ENCODE results near the gene PCDH17.

The PCDH17 gene, protein sequence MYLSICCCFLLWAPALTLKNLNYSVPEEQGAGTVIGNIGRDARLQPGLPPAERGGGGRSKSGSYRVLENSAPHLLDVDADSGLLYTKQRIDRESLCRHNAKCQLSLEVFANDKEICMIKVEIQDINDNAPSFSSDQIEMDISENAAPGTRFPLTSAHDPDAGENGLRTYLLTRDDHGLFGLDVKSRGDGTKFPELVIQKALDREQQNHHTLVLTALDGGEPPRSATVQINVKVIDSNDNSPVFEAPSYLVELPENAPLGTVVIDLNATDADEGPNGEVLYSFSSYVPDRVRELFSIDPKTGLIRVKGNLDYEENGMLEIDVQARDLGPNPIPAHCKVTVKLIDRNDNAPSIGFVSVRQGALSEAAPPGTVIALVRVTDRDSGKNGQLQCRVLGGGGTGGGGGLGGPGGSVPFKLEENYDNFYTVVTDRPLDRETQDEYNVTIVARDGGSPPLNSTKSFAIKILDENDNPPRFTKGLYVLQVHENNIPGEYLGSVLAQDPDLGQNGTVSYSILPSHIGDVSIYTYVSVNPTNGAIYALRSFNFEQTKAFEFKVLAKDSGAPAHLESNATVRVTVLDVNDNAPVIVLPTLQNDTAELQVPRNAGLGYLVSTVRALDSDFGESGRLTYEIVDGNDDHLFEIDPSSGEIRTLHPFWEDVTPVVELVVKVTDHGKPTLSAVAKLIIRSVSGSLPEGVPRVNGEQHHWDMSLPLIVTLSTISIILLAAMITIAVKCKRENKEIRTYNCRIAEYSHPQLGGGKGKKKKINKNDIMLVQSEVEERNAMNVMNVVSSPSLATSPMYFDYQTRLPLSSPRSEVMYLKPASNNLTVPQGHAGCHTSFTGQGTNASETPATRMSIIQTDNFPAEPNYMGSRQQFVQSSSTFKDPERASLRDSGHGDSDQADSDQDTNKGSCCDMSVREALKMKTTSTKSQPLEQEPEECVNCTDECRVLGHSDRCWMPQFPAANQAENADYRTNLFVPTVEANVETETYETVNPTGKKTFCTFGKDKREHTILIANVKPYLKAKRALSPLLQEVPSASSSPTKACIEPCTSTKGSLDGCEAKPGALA (N-terminal part only)

DNA sequence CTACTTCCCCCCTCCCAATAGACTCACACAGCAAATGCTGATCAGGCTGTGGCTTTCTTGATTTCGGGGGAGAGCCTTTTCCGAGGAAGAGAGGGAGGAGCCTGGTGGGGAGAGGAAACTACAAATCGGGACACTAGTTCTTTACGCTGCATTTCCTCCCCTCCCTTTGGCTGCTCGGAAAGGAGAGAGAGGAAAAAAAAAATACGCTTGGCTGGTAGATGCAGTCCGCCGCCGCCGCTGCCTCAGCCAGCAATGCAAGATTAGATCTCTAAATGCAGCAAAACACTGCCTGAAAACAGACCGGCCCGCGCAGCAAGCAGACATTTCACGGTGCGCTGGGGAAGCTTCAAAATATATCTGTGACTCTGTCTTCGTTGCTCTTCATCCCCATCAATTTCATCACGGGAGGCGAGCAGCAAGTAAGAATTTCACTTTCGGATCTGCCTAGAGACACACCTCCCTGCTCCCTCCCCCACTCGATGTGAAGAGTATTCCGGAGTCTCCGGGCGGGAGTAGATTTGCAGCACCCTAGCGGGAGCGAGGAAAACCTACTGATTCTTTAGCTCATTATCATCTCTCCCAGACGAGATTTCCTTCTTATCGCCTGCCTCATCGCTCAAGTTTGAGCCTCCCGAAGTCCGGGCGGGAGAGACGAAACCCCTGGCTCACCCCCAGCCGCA is at the start of gene PCDH17:
TSS of gene PCDH17 (plus strand) at position 149 of the 680 bp plus-strand sequence. CDS start 803 bp downstream, outside the sequence.
- FAIRE-seq: no peak

DNA sequence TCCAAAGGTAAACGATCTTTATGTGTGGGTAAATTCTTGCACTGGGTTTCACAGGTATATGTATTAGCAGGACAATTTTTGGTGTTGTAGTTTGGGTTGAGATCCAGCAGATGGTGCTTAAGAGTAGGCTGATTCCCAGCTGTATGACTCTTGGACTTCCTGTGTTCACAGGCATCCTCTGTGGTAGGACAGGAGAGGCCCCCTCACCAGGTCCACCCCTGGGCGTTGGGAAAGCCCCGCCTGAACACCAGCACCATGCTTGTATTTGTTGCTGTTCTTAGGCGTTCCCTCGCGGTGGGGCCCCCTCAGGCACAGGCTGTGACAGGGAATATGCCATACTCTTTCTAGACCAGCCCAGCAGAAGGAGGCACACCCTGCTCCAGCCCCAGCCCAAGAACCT is 49.5 kb upstream of the PCDH17 start:
- no peak for FAIRE-seq

DNA sequence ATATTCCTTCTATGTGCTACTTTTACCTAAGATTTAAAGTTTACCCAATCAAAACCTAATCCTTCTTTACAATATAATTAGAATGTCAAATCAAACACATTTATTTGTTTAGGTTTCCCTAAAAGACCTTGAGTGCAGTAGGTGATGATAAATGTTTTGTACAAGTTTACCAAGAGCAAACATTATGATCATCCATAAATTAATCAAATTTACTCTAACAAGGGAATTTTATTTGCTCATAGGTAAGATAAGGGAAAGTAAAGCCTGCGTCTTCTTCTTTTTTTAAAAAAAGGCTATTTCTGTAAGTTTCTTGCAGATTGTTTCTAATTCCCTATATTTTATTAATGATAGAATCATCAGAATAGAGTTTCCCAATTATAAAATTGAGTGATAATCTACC is 48.0 kb upstream of the PCDH17 start:
- no peak for FAIRE-seq

DNA sequence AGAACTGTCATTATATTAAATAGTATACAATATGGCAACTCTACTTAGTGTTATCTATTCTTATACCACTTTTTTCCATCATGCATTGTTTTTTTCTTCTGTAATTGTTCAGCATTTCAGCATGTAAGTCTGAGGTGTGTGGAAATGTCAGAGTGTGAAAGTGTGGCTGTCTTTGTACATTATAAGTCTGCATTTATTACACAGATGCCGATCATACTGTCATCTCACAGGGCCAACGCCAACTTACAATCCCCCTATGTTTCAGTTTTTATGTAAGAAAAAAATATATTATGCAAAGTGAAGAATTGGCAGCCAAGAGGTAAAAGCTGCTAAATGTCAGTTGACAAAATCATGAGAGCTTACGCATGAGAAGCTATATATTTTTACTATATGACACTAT is 42.9 kb upstream of the PCDH17 start:
- no peak for FAIRE-seq

DNA sequence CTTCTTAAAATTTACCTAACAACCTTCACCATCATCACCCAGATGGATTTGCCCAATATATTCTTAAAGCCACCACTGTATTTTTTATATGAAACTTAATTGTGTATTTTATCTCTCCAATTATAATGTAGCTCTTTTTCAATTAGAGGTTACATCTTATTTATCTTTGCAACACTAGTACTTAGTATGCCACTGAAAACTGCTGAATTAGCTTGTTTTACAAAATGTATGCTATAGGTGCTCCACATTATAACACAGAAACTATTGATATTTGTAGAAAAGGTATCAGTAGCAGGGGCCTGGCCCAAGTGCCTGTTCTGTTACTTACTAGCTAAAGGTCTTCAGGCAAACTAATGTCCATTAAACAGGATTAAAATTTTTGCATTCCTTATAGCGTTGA is 35.8 kb upstream of the PCDH17 start:
- no peak for FAIRE-seq

DNA sequence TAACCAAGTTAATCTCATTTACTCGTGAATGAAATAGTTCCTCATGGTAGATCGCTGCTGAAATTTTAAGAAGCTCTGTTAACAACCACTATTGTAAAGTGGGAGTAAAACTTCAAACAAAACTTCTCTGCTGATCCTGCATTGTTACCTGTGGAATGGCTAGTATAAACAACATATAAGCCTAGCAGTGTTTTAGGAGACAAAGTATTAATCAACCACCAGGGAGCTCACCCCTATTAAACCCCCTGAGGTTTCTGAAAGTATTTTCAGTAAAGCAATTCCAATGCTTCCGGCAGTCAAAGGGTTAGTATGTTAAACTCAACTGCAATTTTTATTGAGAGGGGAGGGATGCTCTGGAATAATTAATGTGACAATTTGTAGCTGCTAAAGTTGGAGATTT is 30.0 kb upstream of the PCDH17 start:
- FAIRE-seq: no peak

DNA sequence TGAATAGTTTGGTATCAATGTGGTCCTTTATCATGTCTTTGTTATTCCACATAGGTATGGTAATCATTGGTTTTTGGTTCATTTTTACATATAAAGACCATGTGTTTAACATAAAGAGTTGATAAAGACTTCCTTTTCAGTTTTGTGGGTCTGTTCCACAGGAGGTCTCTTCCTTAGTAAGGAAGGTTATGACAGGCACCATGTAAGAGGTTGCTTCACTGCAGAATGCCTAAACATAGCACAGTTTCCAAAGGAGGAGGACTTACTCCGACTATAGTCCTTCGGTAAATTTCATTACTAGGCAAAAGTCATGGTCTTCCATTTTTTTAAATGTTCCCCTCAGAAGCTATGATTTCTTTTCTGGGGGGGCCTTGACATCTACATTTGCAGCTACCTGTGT is 27.1 kb upstream of the PCDH17 start:
- no peak for FAIRE-seq

DNA sequence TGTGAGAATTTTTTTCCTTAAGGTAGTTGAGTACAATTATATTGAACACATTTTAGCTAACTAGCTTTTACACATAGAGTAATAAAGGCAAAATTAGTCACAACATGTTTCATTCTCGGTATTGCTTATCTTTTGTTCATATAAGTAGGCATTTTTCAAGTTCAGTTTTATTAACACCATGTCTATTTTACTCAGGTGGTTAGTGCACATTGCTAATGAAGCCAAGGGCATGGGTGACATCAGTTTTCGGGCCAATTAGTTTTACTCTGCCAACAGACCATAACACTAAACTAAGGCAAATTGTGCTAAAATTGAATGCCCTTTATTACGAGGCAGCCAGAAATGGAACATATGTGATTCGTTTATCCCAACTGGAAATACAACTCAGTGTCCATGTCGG is 19.6 kb upstream of the PCDH17 start:
- FAIRE-seq: no peak

DNA sequence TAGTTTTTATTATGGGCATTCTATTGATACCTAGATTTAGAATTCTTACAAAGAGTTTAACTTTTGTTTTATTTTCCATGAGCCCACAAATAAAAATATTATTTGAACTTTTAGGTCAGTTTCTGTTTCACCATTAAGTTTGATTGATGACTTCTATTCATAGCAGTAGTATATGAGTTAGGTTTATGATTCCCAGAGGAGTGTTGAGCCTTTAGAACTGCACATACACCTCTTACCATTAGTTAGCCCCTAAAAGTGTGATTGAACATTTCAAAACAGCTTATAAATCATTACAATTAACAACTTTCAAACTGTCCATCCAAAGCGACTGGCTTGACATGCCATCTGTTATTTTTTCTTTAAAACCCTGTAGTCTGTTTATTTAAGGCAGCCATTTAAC is 19.0 kb upstream of the PCDH17 start:
- FAIRE-seq: no peak

DNA sequence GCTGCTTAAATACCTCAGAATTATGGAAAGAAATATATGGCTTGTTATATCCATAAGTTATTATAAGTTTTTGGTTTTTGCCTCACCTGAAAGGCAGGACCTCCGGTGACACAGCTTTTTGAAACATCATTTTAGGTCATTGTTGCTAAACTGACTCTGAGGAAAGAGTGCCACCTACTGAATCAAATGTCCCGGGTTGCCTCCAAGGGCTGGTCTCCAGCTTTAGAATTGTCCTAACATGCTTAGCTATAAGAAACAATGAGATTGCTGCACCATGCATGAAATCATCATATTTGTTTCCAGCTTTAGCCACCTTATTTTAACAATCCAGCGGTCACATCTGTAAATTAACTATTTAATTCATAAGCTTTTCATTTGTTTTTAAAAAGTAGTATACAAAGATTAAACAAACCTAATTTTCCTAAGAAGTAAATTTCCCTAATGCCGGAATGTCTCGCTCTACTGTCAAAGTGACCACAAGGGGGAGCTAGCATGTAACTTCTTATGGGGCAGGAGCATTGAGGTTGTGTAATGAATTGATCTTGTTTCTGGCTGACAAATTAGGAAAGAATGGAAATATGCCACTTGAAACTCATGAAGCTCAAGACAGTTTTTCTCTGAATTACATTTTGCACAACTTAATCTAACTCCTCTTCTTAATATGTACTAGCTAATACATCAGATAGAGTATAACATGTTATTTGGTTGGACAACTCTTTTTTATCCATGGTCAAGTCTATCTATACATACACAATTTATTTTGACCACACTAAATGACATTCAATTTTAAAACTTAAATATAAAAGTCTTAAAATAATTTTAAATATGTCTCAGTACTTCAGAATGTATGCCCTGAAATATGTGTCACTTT is 6.7 kb upstream of the PCDH17 start:
- FAIRE-seq: no peak

DNA sequence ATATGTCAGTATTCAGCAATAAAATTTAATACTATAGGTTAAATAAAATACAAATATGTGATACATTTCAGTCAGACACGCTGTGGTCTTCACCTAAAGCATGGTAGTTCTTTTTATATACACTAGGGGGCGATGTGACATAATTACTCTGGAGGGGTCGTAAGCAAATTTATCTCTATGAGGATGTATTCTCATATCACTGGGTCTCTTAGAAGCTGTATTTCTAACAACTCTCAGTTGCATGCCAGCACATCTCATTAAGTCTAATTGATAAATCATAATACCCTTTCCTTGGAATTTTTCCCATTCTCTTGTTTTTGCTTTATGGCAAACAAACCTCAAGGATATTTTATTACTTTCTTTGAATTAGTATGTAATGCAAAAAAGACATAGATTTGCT is 3.9 kb upstream of the PCDH17 start:
- FAIRE-seq: no peak

DNA sequence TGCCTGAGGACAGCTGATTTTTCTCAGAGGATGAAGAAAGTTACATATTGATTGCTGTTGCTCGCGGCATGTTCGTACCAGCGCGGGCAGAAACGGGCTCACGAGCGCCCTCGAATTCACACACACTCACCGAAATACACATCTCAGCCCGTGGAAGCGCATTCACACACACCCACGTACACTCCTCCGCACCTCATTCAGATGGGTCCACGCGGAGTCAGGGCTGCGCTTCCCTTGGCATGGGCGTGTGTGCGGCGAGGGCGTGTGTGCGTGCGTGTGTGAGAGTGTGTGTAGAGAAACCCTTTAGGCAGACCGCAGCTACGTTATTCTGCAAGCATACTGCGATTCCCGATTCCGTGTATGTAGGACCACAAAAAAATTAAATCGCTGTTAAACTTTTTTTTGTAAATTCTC is 2.1 kb upstream of the PCDH17 start:
- FAIRE-seq: no peak

DNA sequence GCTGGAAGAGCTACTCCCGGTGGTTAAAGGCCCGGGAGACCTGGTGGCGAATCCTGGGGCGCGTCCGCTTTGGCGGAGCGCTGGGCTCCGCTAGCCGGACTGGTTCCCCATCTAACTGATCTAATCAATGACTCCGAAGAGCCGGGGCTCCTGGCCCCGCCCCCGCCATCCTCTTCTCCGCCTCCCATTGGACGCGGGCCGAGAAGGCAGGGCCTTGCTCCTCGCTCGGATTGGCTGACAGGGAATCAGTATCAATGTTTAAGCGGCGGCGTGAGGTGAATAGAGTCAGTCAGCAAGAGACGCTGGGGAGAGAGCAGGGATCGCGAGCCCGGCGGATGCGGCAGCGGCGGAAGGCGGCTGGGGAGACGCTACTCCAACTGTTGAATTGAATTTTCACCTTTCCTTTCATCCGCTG is 1.7 kb upstream of the PCDH17 start:
- no peak for FAIRE-seq

DNA sequence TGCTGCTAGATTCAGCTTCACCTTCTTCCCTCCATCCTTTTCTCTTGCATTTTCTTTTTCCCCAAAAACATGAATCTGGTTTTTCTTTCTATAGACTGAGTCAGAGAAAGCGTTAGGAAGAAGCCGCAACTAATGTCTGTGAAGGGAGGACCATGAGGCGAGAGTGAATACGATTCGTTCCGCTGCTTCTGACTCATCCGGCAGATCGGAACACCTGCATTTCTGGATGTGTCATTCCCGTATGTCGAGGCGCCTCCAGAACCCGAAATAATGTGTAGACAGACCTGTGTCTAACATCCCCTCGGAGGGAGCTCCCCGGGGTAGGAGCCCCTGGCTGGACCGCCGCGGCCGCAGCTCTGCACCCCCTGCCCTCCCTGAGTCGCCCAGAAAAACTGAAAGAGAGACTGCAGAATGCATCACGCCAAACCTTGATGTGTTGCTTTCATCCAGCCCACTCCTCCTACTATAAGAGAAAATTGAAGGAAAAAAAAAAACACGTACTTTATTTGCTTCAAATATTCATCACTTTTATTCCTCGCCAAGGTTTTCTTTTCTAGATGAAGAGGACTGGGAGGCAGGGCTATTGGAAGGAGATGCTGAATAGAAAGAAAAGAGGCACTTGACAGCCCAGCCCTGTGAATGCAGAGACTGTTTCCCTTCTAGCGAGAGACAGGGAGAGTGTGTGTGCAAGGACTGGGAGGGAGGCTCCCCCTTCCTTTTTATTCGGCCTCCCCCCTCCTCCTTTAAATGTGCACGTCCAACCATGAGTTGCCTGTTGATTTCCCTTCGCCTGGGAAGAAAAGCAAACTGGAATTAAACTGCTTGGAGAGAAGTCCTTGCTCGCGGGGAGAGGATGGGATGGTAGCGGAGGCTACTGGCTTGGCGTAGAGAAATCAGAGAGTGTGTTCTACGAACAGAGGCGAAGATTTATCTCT is 616 bp upstream of the PCDH17 start:
- FAIRE-seq: no peak

DNA sequence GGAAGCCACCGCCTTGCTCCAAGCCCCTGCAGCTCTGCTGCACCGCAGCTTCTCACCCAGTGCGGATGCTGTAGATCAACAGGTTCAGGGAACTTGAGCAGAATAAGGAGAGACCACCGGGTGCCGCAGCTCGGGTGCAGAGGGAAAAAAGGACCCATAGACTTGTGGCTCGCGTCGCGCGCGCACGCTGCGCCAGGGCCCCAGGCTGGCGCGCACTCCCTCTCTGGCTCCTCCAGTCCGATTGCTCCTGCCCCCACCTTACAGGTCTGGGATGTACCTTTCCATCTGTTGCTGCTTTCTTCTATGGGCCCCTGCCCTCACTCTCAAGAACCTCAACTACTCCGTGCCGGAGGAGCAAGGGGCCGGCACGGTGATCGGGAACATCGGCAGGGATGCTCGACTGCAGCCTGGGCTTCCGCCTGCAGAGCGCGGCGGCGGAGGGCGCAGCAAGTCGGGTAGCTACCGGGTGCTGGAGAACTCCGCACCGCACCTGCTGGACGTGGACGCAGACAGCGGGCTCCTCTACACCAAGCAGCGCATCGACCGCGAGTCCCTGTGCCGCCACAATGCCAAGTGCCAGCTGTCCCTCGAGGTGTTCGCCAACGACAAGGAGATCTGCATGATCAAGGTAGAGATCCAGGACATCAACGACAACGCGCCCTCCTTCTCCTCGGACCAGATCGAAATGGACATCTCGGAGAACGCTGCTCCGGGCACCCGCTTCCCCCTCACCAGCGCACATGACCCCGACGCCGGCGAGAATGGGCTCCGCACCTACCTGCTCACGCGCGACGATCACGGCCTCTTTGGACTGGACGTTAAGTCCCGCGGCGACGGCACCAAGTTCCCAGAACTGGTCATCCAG is 964 bp downstream of the PCDH17 start:
- FAIRE-seq: no peak

DNA sequence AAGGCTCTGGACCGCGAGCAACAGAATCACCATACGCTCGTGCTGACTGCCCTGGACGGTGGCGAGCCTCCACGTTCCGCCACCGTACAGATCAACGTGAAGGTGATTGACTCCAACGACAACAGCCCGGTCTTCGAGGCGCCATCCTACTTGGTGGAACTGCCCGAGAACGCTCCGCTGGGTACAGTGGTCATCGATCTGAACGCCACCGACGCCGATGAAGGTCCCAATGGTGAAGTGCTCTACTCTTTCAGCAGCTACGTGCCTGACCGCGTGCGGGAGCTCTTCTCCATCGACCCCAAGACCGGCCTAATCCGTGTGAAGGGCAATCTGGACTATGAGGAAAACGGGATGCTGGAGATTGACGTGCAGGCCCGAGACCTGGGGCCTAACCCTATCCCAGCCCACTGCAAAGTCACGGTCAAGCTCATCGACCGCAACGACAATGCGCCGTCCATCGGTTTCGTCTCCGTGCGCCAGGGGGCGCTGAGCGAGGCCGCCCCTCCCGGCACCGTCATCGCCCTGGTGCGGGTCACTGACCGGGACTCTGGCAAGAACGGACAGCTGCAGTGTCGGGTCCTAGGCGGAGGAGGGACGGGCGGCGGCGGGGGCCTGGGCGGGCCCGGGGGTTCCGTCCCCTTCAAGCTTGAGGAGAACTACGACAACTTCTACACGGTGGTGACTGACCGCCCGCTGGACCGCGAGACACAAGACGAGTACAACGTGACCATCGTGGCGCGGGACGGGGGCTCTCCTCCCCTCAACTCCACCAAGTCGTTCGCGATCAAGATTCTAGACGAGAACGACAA is 1.8 kb downstream of the PCDH17 start:
- FAIRE-seq: no peak

DNA sequence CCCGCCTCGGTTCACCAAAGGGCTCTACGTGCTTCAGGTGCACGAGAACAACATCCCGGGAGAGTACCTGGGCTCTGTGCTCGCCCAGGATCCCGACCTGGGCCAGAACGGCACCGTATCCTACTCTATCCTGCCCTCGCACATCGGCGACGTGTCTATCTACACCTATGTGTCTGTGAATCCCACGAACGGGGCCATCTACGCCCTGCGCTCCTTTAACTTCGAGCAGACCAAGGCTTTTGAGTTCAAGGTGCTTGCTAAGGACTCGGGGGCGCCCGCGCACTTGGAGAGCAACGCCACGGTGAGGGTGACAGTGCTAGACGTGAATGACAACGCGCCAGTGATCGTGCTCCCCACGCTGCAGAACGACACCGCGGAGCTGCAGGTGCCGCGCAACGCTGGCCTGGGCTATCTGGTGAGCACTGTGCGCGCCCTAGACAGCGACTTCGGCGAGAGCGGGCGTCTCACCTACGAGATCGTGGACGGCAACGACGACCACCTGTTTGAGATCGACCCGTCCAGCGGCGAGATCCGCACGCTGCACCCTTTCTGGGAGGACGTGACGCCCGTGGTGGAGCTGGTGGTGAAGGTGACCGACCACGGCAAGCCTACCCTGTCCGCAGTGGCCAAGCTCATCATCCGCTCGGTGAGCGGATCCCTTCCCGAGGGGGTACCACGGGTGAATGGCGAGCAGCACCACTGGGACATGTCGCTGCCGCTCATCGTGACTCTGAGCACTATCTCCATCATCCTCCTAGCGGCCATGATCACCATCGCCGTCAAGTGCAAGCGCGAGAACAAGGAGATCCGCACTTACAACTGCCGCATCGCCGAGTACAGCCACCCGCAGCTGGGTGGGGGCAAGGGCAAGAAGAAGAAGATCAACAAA is 2.6 kb downstream of the PCDH17 start:
- no peak for FAIRE-seq

DNA sequence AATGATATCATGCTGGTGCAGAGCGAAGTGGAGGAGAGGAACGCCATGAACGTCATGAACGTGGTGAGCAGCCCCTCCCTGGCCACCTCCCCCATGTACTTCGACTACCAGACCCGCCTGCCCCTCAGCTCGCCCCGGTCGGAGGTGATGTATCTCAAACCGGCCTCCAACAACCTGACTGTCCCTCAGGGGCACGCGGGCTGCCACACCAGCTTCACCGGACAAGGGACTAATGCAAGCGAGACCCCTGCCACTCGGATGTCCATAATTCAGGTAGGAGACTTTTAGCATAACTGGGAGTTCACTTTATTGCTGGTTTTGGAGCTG is 3.3 kb downstream of the PCDH17 start:
- no peak for FAIRE-seq

All from colon (tissue), 2 donors.